GM21447 (cell line): ENCODE measurements around the gene PALLD.
"Not testable (repeated sequence)": the region's sequence is repeated elsewhere in the genome, so short reads cannot be mapped to it uniquely, and the experiment has no call there.

Source experiments
- ATAC-seq: cut with Tn5 transposase; IDR thresholded peaks from one replicate; pipeline ENCODE4 v1.9.1; 2021; ENCODE audit not compliant: unreplicated experiment

The PALLD gene

GRCh38 chr4:168919706-168920324 is 423.0 kb downstream of the PALLD start:
- no peak for ATAC-seq

GRCh38 chr4:168920441-168921065 is 423.7 kb downstream of the PALLD start:
- no peak for ATAC-seq

- ATAC-seq, result no peak
Measured at GRCh38 chr4:168923526-168924194, 426.8 kb downstream of the PALLD start.

GRCh38 chr4:168924667-168925066 is 427.8 kb downstream of the PALLD start:
- ATAC-seq, result no peak

- no peak for ATAC-seq
Measured at GRCh38 chr4:168925789-168926490, 429.1 kb downstream of the PALLD start.

- ATAC-seq, result no peak
Measured at GRCh38 chr4:168928346-168928745, 431.5 kb downstream of the PALLD start.

- no peak for ATAC-seq
Measured at GRCh38 chr4:168928875-168929274, 432.0 kb downstream of the PALLD start.

- ATAC-seq, result no peak
Measured at GRCh38 chr4:168930413-168931196, 433.8 kb downstream of the PALLD start.

GRCh38 chr4:168931215-168931650 is 434.4 kb downstream of the PALLD start:
- no peak for ATAC-seq

- no peak for ATAC-seq
Measured at GRCh38 chr4:168932138-168932537, 435.3 kb downstream of the PALLD start.

GRCh38 chr4:168933423-168933822 is 436.6 kb downstream of the PALLD start:
- ATAC-seq, result no peak

GRCh38 chr4:168937473-168937872 is 440.6 kb downstream of the PALLD start:
- ATAC-seq, result not testable (repeated sequence)

- no peak for ATAC-seq
Measured at GRCh38 chr4:168942985-168943384, 446.1 kb downstream of the PALLD start.

- ATAC-seq, result no peak
Measured at GRCh38 chr4:168945291-168945690, 448.4 kb downstream of the PALLD start.

- not testable (repeated sequence) for ATAC-seq
Measured at GRCh38 chr4:168952821-168953246, 456.0 kb downstream of the PALLD start.

GRCh38 chr4:168955674-168956073 is 458.8 kb downstream of the PALLD start:
- no peak for ATAC-seq

GRCh38 chr4:168960716-168961115 is 463.9 kb downstream of the PALLD start:
- no peak for ATAC-seq

GRCh38 chr4:168972596-168972995 is 475.7 kb downstream of the PALLD start:
- no peak for ATAC-seq
